Transverse colon (tissue), 4 donors: ENCODE data around the gene COG2.

Source experiments
- EP300 ChIP-seq: sonication (generic); formaldehyde crosslinking; IDR thresholded peaks from one replicate; pipeline ENCODE4 v1.6.1; 2017; ENCODE audit warnings: antibody characterized with exemption, low read depth
- POLR2A ChIP-seq: fragments of 450-650 bp; IDR thresholded peaks from one replicate; pipeline ENCODE4 v1.6.1; 2016; ENCODE audit warnings: antibody characterized with exemption, mild to moderate bottlenecking, moderate library complexity
- POLR2AphosphoS5 ChIP-seq, 3 donors: sonication (generic); formaldehyde crosslinking; IDR thresholded peaks; one replicate each; pipeline ENCODE4 v1.6.1; 2016; ENCODE audit warnings: antibody characterized with exemption in 3 of 3
- TF ChIP-seq, protein P1 (sequence below), 5 experiments: fragments of 200-600 bp in 3 of 5; fragments of 450-650 bp in 2 of 5; sonication (generic) in 3 of 5; IDR thresholded peaks; 1 replicate in 2 of 5; 2 replicates in 3 of 5; pipeline ENCODE4 v1.5.1; 2016 to 2017; ENCODE audit warnings: antibody characterized with exemption in 5 of 5, inconsistent platforms in 3 of 5, mild to moderate bottlenecking in 2 of 5, moderate library complexity in 1 of 5

DNA sequence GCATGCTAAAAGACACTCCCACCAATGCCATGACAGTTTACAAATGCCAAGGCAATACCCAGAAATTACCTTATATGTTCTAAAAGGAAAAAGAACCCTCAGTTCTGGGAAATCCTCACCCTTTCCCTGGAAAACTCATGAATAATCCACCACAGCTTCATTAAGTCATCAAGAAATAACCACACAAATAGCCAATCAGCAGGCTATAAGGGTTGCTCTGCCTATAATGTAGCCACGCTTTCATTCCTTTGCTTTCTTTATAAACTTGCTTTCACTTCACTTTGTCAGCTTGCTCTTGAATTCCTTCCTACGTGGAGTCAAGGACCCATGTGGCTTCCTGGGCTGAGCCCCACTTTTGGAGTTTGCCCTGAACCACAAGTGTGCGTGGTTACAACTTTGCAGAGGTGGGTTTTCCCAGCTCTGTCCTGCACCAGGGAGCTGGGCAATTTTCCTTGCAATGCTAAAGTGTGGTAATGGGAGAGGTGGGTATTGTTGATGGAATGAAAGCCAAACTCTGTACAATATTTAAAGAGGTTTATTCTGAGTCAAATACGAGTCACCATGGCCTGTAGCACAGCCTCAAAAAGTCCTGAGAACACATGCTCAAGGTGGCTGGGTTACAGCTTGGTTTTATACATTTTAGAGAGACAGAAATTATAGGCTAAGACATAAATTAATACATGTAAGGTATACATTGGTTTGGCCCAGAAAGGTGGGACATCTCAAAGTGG lies 42.2 kb upstream of the COG2 start:
- TF ChIP-seq, protein P1, sequence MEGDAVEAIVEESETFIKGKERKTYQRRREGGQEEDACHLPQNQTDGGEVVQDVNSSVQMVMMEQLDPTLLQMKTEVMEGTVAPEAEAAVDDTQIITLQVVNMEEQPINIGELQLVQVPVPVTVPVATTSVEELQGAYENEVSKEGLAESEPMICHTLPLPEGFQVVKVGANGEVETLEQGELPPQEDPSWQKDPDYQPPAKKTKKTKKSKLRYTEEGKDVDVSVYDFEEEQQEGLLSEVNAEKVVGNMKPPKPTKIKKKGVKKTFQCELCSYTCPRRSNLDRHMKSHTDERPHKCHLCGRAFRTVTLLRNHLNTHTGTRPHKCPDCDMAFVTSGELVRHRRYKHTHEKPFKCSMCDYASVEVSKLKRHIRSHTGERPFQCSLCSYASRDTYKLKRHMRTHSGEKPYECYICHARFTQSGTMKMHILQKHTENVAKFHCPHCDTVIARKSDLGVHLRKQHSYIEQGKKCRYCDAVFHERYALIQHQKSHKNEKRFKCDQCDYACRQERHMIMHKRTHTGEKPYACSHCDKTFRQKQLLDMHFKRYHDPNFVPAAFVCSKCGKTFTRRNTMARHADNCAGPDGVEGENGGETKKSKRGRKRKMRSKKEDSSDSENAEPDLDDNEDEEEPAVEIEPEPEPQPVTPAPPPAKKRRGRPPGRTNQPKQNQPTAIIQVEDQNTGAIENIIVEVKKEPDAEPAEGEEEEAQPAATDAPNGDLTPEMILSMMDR (IDR thresholded peaks at IDR 0.05): no peak
- TF ChIP-seq POLR2A (no peak), POLR2AphosphoS5 (IDR thresholded peaks at IDR 0.05) (no peak), EP300 (no peak)
